ENCODE results near the gene COMMD10.
"Not testable (repeated sequence)": the region's sequence is repeated elsewhere in the genome, so short reads cannot be mapped to it uniquely, and the experiment has no call there.

Gene COMMD10

DNA sequence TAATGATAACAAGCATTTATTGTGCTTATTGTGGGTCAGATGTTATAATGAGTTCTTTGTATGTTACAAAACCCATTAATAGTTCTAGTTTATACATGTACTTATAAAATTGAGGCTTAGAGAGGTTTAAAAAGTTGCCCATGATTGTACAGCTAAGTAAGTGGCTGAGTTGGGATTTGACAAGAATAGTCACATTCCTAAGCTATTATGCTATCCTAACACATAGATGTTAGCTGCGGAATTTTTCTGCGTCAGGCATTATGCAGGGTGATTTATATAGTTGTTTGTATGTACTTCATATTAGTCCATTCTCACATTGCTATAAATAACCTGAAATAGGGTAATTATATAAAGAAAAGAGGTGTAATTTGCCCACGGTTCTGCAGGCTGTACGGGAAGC is 12.5 kb downstream of the COMMD10 start:
- no peak for DNase-seq (ENCODE audit: low spot score)

DNA sequence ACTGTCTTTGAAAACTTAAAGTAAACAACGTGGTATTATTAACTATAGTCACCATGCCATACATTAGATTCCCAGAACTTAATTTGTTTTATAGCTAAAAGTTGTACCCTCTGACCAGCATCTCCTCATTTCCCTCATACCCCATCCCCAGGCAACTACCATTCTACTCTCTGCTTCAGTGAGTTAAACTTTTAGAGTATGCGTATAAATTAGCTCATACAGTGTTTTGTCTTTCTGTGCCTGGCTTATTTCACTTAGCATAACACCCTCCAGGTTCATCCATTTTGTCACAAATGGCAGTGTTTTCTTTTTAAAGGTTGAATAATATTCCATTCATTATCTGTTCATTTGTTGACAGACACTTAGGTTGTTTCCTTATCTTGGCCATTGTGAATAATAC is 14.2 kb downstream of the COMMD10 start:
- no peak for DNase-seq (ENCODE audit: low spot score)

- not testable (repeated sequence) for DNase-seq (ENCODE audit: low spot score)
Observed at GRCh38 chr5:116104941-116105340, 20.1 kb downstream of the COMMD10 start.

GRCh38 chr5:116115163-116115562 is 30.3 kb downstream of the COMMD10 start:
- DNase-seq (ENCODE audit: low spot score): no peak

DNA sequence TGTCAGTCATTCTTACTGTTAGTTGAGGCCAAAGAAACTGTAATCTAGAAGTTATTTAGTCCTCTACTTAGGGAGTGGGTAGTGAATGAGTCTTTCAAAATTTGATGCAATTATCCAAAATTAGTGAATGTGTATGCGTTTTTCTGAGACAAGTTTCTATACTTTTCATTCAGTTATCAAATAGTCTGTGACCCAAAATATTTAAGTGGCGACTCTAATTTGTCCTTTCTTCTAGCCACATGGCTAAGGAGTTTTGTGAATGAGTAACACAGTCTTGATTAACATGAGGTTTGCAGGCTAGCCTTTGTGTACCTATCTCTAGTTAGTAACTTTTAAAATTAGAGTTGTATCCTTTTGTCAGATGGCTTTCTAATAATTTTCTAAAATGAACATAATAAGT is 45.6 kb downstream of the COMMD10 start:
- peak; percentile 12 for DNase-seq (ENCODE audit: low spot score)

- DNase-seq (ENCODE audit: low spot score): no peak
Observed at GRCh38 chr5:116130976-116131375, 46.2 kb downstream of the COMMD10 start.

- no peak for DNase-seq (ENCODE audit: low spot score)
Observed at GRCh38 chr5:116133281-116133680, 48.5 kb downstream of the COMMD10 start.

DNA sequence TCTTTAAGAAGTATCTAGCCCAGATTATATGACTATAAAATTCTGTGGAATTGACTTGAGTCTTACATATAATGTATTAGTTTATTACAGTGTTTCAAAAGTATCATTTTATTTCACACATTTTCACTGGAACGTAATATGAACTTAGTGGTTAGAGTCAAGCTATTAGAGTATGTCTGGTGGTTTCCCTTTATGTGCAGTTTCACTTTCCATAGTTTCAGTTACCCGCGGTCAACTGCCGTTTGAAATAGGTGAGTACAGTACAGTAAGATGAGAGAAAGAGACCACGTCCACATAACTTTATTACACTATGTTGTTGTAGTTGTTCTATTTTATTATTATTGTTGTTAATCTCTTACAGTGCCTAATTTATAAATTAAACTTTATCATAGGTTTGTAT is 50.5 kb downstream of the COMMD10 start:
- DNase-seq (ENCODE audit: low spot score): no peak

DNA sequence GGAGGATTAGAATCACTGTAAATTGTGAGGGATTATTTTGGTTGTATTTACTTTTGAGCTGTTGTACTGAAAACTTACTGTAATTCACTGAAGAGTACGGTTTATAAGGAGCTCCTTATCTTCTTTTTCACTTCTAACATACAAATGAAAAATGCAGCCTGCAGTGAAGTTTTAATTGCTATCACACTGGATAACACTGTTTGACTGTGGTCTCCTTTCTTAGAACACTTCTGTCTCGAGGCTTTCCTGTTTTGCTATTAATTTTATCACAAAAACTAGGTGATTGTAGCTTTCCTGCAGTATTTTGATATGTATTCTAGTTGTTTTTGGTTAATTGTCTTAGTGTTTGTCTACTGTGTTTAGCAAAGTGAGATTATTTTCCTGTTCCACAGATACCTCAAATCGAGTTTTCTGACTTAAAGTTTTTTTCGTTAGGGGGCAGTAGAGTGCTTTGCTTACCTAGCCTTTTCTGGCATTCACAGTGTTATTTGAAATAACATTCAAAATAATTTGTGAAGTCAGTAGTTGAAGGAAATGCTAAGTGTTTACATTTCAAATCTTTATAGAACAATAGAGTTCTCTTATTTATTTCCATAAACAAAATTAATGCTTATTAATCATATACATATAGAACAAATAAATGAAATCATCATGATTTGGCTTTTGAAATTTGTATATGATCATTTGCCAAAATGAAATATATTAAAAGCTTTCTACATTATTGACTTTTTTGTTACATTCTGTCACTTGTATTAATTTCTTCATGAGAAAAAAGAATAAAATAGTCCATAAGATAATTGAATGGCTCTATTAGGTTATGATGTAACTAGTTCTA is 52.9 kb downstream of the COMMD10 start:
- peak; percentile 22 for DNase-seq (ENCODE audit: low spot score)

DNA sequence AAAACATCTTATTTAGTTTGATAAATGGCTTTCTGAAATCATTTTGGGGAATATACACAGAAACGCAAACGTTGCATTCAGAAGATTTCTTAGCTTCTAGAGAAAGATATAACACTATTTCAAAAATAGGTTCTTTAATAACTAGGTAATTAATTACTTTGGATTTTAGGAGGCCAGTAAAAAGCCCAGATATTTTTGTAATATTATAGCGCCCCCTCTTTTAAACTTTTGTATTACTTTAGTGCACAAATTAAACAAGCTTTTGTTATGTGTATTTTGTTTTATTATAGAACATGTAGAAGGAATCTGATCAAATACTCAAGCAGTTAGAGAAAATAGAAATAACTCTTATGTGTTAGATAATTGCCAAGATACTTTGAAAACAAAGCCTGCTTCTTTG is 57.7 kb downstream of the COMMD10 start:
- DNase-seq (ENCODE audit: low spot score): no peak

DNA sequence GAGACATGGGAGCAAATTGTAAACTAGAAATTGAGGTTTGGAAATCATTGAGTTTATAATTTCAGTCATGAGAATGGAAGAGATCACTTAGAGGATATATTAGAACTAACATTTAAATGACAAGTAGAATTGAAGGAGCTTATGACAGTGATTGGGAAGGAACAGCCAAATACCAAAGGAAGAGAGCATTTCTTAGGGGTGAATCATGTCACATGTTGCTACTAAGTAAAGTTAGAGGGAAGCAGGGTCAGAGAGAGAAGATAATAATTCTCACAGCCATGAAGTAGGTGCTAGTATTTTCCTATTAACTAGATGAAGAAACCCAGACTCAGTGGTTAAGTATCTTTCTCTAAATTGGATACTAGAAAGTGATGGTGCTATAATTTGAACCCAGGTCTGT is 59.3 kb downstream of the COMMD10 start:
- no peak for DNase-seq (ENCODE audit: low spot score)

DNA sequence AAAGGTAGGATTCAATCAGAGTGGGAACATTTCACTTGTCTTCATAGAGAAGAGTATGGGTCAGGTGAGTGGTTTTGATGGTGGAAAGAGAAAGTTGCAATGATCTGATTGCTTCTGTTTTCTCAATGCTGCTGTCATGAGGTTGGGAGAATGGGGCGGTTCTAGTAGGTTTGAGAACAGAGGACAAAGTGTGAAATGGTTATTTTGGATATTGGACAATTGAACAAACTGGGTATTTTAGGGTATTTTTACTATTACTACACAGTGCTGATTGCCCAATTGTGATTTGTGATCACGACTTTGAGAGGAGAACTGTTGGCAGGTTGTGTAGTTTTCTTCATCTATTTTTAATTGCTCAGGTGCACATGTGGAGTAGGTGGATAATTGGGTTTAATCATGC is 60.2 kb downstream of the COMMD10 start:
- no peak for DNase-seq (ENCODE audit: low spot score)

- no peak for DNase-seq (ENCODE audit: low spot score)
Observed at GRCh38 chr5:116145416-116145815, 60.6 kb downstream of the COMMD10 start.

DNA sequence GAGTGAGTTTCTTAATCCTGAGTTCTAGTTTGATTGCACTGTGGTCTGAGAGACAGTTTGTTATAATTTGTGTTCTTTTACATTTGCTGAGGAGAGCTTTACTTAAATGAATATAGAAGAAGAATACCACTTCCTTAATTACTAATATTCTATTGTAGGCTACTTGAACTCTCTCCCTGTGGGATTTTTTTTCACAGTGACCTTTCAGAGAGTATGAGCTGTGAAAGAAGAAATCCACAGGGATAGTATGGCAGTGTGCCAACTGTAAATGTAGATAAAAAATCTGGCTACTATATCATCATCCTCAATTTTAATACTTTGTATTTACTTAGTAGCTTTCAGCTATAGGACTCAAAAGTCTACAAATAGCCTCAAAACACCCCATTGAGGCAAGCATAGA is 67.3 kb downstream of the COMMD10 start:
- no peak for DNase-seq (ENCODE audit: low spot score)

GRCh38 chr5:116153687-116154174 is 68.9 kb downstream of the COMMD10 start:
- no peak for DNase-seq (ENCODE audit: low spot score)

- no peak for DNase-seq (ENCODE audit: low spot score)
Observed at GRCh38 chr5:116154252-116154651, 69.4 kb downstream of the COMMD10 start.

GRCh38 chr5:116154931-116155330 is 70.1 kb downstream of the COMMD10 start:
- DNase-seq (ENCODE audit: low spot score): no peak

GRCh38 chr5:116157902-116158301 is 73.1 kb downstream of the COMMD10 start:
- DNase-seq (ENCODE audit: low spot score): no peak

- DNase-seq (ENCODE audit: low spot score): no peak
Observed at GRCh38 chr5:116159006-116159405, 74.2 kb downstream of the COMMD10 start.

- no peak for DNase-seq (ENCODE audit: low spot score)
Observed at GRCh38 chr5:116174111-116174510, 89.3 kb downstream of the COMMD10 start.

DNA sequence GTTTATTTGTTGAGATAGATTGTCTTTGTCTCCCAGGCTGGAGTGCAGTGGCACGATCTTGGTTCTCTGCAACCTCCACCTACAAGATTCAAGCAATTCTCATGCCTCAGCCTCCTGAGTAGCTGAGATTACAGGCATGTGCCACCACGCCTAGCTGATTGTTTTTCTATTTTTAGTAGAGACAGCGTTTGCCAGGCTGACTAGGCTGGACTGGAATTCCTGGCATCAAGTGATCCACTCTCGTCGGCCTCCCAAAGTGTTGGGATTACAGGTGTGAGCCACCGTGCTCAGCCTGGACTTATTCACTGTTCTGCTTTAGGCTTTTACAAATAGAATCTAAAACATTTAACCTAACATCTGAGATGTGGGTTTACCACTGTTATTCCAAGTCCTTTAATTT is 91.3 kb downstream of the COMMD10 start:
- no peak for DNase-seq (ENCODE audit: low spot score)

GRCh38 chr5:116178925-116179324 is 94.1 kb downstream of the COMMD10 start:
- DNase-seq (ENCODE audit: low spot score): no peak

- DNase-seq (ENCODE audit: low spot score): no peak
Observed at GRCh38 chr5:116209166-116209565, 124.3 kb downstream of the COMMD10 start.

DNA sequence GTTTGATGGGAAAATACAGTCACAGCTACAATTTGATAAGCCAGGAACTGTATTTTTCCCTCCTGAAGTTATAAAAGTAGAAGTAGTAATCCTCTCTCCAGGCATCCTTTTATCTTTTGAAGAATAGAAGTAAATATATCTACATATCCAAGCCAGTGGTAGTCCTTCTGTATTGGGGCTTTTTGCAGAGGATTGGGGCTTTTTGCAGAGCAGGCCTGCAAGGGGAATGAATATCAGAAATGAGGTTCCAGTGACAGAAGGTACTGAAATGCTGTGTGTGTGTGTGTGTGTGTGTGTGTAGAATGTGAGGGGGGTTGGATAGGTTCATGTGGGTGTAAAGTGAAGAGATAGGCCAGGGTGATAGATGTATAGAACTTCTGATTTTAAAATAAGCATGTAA is 127.4 kb downstream of the COMMD10 start:
- no peak for DNase-seq (ENCODE audit: low spot score)
